Measurements from ENCODE around the gene ATG7.

ATG7 gene, protein sequence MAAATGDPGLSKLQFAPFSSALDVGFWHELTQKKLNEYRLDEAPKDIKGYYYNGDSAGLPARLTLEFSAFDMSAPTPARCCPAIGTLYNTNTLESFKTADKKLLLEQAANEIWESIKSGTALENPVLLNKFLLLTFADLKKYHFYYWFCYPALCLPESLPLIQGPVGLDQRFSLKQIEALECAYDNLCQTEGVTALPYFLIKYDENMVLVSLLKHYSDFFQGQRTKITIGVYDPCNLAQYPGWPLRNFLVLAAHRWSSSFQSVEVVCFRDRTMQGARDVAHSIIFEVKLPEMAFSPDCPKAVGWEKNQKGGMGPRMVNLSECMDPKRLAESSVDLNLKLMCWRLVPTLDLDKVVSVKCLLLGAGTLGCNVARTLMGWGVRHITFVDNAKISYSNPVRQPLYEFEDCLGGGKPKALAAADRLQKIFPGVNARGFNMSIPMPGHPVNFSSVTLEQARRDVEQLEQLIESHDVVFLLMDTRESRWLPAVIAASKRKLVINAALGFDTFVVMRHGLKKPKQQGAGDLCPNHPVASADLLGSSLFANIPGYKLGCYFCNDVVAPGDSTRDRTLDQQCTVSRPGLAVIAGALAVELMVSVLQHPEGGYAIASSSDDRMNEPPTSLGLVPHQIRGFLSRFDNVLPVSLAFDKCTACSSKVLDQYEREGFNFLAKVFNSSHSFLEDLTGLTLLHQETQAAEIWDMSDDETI

DNA sequence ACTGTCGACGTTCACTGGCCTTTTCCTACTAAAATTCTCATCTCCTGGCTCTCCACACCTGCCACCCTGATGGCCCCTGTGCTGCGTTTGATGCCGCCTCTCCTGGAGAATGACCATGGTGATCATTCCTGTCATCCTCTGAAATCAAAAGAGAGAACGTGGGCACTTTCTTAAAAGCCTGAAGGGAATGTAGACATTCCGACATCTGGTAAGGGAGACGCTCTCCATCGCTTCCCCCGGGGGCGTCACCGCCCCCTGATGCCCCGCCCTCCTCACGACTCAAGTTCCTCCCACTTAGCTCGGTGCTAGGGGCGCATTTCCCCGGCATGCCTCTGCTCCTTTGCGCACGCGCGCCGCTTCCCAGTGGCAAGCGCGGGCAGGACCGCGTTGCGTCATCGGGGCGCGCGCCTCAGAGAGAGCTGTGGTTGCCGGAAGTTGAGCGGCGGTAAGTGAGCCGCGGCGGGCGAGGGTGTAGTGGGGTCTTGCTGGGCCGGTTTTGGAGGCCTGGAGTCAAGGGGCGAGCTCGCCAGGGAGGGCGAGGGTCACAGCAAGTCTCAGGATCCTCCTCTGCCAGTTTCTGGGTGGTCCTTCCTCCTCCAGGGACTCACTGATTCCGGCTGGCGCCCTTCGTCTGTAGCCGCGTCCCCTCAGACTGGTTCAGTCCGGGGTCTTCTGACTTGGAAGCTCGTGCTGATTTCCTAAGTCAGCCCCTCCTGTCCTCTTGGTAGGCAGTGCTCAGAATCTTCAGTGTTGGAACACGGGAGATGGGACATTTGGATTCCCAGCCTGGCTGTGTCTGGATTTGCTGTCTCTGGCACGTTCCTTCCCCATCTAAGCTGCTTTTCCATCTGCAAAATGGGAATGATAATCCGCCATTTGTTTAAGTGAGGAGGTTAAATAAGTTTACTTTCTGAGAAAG lies at the start of gene ATG7:
Gene ATG7 (plus strand): TSS at position 412 of the 919 bp plus-strand sequence. CDS start 26,299 bp downstream, outside the sequence.
- peak; percentile 92 to 94 for DNase-seq (ENCODE audit: low read depth in 2 of 2, low spot score in 1 of 2)

DNA sequence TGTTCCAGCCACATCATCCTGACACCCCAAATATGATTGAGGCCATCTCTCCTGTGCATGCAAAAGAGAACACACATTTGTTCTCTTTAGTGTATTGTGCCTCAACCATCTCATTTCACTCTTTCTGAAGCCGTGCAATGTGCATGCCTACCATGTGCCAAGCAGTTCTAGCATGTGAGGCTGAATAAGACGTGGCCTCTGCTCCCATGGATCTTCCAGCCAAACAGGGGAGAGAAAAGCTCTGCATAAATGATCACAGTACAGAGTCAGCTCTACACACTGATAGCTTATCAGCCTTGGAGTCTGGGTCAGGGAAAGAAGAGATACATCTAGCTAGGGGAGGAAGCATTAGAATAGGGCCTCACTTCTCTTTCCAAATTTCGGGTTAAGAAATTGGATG lies 48.2 kb upstream of the ATG7 start:
- no peak for DNase-seq (ENCODE audit: low read depth in 2 of 2, low spot score in 1 of 2)

DNA sequence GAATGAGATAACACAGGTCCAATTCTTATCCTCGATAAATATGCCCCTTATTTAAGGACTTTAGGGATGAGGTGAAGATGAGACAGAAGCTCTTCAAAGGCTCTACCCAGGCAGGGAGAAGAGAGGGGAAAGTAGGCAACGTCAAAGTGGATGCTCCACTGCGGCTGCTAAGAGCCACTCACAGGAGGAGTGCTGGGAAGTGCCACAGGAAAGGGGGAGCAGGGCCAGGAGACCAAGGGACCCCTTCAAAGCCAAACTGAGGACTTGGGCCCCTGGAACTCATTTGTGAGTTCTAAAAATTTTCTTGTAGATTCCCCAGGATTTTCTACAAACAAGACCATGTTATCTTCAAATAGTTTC lies 47.3 kb upstream of the ATG7 start:
- DNase-seq (ENCODE audit: low read depth in 2 of 2, low spot score in 1 of 2), result no peak

DNA sequence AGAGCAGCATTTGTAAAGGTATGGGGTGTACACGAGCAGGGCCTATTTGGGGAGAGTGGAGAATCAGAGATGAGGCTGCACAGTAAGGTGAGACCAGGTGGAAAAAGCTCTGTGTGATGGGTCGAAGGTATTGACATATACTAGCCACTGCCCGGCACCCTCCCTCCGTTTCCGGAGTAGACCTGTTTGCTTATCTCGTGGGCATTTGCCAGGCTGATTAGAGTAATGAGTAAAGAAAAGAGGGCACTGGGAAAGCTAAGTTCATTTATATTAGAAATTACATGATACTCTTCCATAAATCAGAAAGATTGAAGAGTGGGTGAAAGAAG lies 46.2 kb upstream of the ATG7 start:
- no peak for DNase-seq (ENCODE audit: low read depth in 2 of 2, low spot score in 1 of 2)

DNA sequence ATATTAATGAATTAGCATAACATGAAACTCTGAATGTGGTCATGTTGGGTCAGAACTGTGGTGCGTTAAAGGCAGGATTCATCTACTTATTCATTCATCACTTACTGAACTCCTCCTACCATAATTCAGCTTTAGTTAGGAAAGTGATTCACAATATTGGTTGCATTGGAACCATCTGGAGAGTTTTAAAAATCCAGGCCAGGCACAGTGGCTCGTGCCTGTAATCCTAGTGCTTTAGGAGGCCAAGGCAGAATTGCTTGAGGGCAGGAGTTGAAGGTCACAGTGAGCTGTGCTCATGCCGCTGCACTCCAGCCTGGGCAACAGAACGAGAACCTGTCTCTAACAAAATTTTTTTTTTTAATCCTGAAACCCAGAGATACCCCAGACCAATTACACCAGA lies 44.2 kb upstream of the ATG7 start:
- DNase-seq (ENCODE audit: low read depth in 2 of 2, low spot score in 1 of 2), result no peak

DNA sequence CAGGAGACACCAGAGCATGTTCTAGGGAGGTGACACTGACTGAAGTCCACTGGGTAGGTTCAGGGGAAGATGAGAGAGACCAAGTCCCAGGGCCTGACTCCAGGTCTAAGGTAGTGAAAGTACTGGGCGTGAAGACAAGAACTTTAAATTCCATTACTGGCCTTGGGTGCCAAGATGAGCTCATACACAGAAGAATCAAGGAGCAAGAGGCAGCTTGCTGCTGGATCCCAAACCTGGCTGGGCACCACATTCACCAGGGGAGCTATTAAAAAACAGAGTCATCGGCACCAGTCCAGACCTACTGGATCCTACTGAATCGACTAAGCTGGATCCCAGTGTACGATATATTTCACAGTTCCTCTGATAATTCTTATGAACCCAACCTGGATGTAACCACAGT lies 42.1 kb upstream of the ATG7 start:
- no peak for DNase-seq (ENCODE audit: low read depth in 2 of 2, low spot score in 1 of 2)

DNA sequence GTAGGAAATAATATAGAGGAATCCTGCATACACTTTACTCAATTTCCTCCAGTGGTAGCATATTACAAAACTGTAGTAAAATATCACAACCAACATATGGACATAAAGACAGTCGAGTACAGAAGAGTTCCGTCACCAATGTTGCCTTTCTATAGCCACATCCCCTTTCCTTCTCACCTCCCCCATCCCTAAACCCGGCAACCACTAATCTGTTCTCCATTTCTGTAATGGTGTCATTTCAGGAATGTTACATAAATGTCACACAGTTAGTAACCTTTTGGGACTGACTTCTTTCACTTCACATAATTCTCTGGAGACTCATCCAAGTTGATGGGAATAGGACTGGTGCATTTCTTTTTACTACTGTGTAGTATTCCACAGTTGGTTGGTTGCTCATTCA lies 41.4 kb upstream of the ATG7 start:
- DNase-seq (ENCODE audit: low read depth in 2 of 2, low spot score in 1 of 2), result no peak

DNA sequence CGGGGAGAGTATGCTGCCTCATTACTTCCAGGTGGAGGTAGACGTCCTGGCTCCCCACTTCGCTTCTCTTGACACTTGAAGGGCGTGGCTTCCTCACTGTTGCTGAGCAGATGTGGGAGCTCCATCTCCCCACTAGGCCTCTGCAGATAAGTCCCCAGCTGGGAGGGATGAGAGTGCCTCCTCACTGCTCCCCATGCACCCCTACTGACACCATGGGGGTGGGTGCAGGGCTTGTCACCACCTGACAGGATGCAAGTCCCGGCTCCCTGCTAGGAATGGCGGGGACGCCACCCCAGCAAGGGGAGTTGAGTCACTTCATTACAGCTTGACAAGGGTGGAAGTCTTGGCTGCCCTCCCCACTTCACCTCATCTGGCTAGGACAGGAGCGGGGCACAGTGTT lies 36.8 kb upstream of the ATG7 start:
- DNase-seq (ENCODE audit: low read depth in 2 of 2, low spot score in 1 of 2), result no peak

DNA sequence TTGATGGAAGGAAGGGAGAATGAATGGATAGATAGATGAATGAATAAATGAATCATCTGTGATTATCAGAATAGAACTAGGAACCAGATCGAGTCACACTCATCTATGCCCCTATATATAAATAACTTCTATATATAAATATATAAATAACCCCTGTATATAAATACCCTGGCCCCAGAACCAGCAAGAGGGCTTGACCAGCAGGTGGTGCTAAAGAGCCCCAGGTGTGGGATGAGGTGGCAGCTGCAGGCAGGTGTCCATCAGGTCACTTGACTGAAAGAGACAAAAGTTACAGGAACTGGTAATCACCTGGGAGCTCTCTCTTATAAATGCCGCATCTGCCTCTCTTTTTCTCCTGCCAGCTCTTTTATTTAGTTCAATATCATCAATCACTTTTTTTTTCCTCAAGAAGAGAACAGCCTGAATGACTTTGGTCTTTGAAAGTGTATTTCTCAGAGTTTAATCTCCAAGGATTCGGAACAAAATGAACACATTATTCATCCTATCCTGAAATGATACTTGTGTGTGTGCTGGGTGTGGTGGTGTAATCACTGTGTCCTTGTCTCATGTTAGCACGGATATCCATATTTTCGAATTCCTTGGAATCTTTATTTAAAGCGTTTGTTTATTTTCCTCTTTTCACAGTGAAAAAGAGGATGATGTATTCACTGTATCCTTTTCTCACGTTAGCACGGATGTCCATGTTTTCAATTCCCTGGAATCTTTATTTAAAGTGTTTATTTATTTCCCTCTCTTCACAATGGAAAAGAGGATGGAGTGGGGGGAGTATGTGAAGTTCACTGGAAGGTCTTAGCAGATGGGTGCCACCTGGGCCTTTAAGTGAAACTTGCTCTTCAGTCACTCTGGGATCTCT lies 35.4 kb upstream of the ATG7 start:
- DNase-seq (ENCODE audit: low read depth in 2 of 2, low spot score in 1 of 2), result peak; percentile 61 to 68

DNA sequence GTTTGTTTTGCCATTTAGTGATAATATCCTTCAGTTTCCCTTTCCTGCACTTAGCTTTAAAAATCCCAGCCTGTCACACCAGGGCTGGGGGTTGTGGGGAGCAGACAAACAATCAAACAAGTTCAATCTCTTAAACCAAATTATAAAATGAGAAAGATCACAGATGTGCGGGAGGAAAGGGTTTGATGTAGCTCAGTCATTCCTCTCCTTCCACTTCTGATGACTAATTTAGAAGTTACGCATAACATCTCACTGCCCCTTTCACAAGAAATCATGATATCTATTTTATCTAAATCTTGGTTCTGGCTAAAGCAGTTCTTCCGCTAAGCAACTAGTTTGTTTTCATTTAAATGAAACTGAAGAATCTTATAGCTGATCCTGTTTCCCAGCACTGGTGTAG lies 34.1 kb upstream of the ATG7 start:
- no peak for DNase-seq (ENCODE audit: low read depth in 2 of 2, low spot score in 1 of 2)

DNA sequence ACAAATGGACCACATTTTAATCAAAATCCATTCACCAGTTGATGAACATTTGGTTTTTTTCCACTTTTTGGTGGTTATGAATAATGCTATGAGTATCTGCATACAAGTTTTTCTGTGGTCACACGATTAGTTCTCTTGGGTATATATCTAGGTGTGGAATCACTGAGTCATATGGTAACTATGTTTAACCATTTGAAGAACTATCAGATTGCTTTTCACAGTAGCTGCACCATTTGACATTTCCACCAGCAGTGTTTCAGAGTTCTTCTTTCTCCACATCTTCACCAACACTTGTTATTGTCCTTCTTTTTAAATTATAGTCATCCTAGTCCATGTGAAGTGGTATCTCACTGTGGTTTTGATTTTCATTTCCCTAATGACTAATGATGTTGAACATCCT lies 33.3 kb upstream of the ATG7 start:
- no peak for DNase-seq (ENCODE audit: low read depth in 2 of 2, low spot score in 1 of 2)

DNA sequence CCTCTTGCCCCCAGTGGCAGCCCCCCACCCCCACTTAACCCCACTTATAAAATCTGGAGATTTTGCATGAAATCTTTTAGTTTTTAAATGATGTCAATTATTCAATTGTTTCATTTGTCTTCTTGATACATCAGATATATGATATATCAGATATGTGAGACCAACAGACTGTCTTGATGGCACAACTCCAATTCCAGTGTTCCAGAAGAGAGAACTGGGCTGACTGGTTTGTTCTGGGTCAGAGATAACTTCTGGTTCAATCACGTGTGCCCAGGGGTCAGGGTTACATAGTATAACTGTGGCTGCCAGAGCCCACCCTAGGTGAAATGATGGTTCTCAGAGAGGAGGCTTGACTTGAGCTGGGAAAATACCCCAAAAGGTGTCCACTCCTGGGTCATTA lies 32.4 kb upstream of the ATG7 start:
- DNase-seq (ENCODE audit: low read depth in 2 of 2, low spot score in 1 of 2), result no peak

DNA sequence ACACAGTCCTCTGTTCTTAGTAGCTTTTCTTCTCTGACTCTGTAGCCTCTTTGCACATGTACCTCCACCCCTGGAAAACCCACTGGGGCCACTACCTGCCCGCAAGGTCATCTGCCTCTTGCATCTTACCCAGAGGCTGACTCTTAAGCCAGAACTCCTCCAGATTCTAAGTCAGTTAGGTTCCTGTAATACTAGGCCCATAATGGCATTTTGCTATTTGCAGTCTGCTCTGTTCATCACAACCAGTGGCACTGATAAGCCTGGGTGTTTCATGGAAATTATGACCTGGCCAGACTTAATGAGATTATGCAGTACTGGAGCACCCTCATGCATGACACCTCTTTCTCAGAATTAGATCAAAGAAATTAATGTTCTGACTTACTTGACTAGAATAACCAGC lies 31.7 kb upstream of the ATG7 start:
- DNase-seq (ENCODE audit: low read depth in 2 of 2, low spot score in 1 of 2), result no peak

DNA sequence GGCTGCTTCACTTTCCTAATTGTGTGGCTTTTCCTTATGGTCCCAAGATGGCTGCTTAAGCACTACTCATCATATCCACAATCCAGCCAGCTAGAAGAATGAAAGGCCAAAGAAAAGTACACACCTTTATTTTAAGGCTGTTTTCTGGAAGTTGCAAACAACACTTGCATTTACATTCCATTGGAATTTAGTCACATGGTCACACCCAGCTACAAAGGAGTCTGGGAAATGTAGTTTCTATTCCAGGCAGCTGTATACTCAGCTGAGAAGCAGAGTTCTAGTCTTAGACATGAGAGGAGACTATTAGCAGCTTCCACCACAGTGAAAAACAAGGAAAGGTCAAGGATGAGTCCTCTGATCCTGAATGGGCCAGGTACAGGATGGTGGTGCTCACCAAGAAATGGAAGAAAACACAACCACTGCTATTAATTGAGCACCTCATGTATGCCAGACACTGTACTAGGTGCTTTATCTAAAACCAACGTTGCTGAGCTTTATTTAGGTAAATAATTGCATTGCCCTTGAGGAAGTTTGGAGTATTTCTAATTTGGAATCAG lies 28.0 kb upstream of the ATG7 start:
- no peak for DNase-seq (ENCODE audit: low read depth in 2 of 2, low spot score in 1 of 2)

DNA sequence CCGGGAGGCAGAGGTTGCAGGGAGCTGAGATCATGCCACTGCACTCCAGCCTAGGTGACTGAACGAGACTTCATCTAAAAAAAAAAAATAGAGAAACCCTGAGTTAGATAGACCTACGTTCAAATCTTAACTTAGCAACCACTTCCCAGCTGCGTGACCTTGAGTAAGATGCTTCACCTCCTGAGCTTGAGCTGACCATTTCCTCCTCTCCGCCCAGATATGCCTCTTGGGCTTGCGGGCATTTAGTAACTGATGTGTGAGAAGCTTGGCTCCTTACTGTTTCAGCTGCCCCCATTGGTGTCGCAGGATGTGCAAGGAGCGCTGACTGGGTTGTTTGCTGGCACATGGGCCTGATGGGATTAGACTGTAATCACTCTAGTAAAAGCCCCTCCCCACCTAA lies 26.9 kb upstream of the ATG7 start:
- no peak for DNase-seq (ENCODE audit: low read depth in 2 of 2, low spot score in 1 of 2)

DNA sequence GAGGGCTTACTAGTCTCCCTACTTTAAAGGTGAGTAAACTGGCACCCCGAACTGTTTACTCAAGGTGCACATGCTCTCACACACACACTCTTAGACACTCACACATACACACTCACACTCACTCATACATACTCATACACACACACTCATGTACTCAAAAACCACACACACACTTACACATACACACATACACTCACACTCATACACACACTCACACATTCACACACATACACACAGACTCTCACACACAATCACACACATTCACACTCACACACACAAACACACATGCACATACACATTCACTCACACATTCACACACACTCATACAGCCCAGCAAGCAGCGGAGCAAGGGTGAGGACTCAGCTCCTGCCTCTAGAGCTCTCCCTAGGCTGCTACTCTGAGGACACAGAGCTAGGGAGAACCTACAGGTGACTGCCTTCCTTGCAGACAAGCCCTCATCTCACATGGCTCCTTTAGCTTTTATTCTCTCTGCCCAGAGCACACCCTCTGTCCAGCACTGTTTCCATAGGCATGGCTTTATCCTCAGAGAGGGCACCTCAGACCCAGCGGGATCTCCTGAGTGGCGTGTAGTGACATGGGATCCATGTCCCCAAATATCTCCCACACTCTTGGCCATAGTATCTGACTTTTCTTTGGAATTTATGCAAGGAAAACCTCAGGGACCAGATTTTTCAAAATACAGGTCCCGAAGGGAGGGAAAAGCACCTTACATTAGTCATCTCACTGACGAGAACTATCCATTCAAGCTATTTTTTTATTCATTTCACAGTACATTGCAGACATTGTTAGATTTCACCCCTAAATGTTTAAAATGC lies 26.2 kb upstream of the ATG7 start:
- DNase-seq (ENCODE audit: low read depth in 2 of 2, low spot score in 1 of 2), result no peak

DNA sequence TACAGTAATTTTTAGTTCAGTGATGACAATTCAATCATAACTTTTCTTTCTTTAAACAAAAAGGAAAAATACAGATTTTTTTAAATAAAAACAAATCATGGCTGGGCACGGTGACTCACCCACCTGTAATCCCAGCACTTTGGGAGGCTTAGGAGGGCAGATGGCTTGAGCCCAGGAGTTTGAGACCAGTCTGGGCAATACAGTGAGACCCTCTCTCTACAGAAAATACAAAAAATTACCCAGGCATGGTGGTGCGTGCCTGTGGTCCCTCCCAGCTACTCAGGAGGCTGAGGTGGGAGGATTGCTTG lies 25.6 kb upstream of the ATG7 start:
- no peak for DNase-seq (ENCODE audit: low read depth in 2 of 2, low spot score in 1 of 2)

DNA sequence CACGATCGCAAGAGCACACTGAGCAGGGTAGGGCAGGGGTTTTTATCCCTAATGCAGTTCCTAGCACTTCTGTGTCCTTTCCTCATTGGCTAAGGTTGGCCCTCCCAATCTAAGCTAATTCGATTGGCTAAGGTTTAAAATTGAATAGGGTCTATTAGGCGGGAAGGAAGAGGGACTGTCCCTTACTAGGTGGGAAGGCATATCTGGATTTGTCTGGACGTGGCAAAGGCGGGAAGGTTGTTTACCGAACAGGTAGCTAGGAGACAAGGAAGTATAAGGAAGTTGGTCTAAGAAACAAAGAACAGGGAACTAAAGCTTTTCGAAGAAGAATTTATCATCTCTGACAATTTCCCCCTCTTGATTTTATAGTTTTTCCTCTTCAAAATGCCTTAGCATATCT lies 24.8 kb upstream of the ATG7 start:
- DNase-seq (ENCODE audit: low read depth in 2 of 2, low spot score in 1 of 2), result no peak

DNA sequence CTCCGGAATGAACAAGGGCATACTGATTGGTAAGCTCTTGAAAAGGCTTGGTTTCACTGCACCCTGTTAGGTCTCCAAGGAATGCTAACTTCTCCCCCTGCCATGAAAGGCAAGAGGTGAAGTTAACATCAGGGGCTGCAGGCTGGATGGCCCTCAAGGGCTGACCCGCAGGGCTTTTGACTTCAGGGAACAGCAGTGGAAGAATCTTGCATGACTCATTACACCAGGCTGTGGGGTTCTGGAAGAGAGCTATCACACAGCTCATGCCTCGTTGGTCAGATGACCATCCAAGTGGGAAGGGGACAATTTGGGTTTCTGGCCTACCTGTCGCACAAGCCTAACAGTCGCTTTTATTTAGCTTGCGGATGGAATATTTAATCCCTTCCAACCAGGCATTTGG lies 23.6 kb upstream of the ATG7 start:
- no peak for DNase-seq (ENCODE audit: low read depth in 2 of 2, low spot score in 1 of 2)

Measured in stimulated activated CD8-positive, alpha-beta memory T cell treated with anti-CD3 and anti-CD28 coated beads, Interleukin-4, amount 100 ng/mL, for 1 hour (primary cell).